GM23338 (cell line): ENCODE data around the gene NEURL1B. TPM values are rescaled to one million over a fixed set of nuclear protein-coding genes. Genes with fewer than 3 reads are reported as not detected.

Experiments
- ATAC-seq: fragments of 200-7000 bp; cut with Tn5 transposase; 3 replicates; pipeline ENCODE4 v1.9.1; 2020
- DNase-seq: peaks from one replicate; pipeline ENCODE4 v3.0.0-alpha.2; 2015; ENCODE audit warnings: low spot score
- H2AFZ ChIP-seq: fragments of 200-600 bp; sonication (generic); 2 replicates; pipeline ENCODE4 v1.8.0; 2016; ENCODE audit warnings: antibody characterized with exemption, mild to moderate bottlenecking, moderate library complexity
- H3F3A ChIP-seq: fragments of 200-600 bp; sonication (generic); replicated peaks from 2 replicates; pipeline ENCODE4 v1.8.0; 2017; ENCODE audit warnings: antibody characterized with exemption, mixed run types, low read depth
- H3K27ac ChIP-seq: fragments of 200-600 bp; sonication (generic); 2 replicates; pipeline ENCODE4 v1.6.1; 2016; ENCODE audit warnings: low read depth
- H3K27me3 ChIP-seq: fragments of 200-600 bp; sonication (generic); 2 replicates; pipeline ENCODE4 v1.8.0; 2016; ENCODE audit warnings: mild to moderate bottlenecking, mixed run types, moderate library complexity; ENCODE audit not compliant: insufficient read depth
- H3K36me3 ChIP-seq: fragments of 200-600 bp; sonication (generic); 2 replicates; pipeline ENCODE4 v1.8.0; 2016; ENCODE audit warnings: mild to moderate bottlenecking; ENCODE audit not compliant: insufficient read depth
- H3K4me1 ChIP-seq: fragments of 200-600 bp; sonication (generic); 2 replicates; pipeline ENCODE4 v1.8.0; 2016; ENCODE audit warnings: mild to moderate bottlenecking, moderate library complexity; ENCODE audit not compliant: insufficient read depth
- H3K4me2 ChIP-seq: fragments of 200-600 bp; sonication (generic); 2 replicates; pipeline ENCODE4 v1.7.1; 2017; ENCODE audit warnings: mixed run types
- H3K4me3 ChIP-seq: fragments of 200-600 bp; sonication (generic); 2 replicates; pipeline ENCODE4 v1.6.1; 2016; ENCODE audit warnings: mixed run types
- H3K79me2 ChIP-seq: fragments of 200-600 bp; sonication (generic); replicated peaks from 2 replicates; pipeline ENCODE4 v1.8.0; 2017; ENCODE audit warnings: mild to moderate bottlenecking; ENCODE audit not compliant: insufficient read depth
- H3K9me2 ChIP-seq: fragments of 200-600 bp; sonication (generic); 2 replicates; pipeline ENCODE4 v1.8.0; 2017; ENCODE audit not compliant: insufficient read depth
- H4K20me1 ChIP-seq: fragments of 200-600 bp; sonication (generic); replicated peaks from 2 replicates; pipeline ENCODE4 v1.8.0; 2017; ENCODE audit warnings: mild to moderate bottlenecking; ENCODE audit not compliant: insufficient read depth
- H3K27ac Mint-ChIP-seq: 2 replicates; pipeline ENCODE4 v1.8.0; 2020; ENCODE audit warnings: inconsistent platforms, mild to moderate bottlenecking, moderate library complexity, mixed read lengths
- H3K27me3 Mint-ChIP-seq: 3 replicates; pipeline ENCODE4 v1.8.0; 2022; ENCODE audit warnings: low read depth, mild to moderate bottlenecking, moderate library complexity, mixed read lengths, inconsistent platforms; ENCODE audit not compliant: insufficient read depth, poor library complexity
- H3K36me3 Mint-ChIP-seq: 3 replicates; pipeline ENCODE4 v1.8.0; 2021; ENCODE audit warnings: low read depth, mild to moderate bottlenecking, inconsistent platforms, moderate library complexity, mixed read lengths
- H3K4me1 Mint-ChIP-seq: 3 replicates; pipeline ENCODE4 v1.8.0; 2020; ENCODE audit warnings: mild to moderate bottlenecking, inconsistent platforms, mixed read lengths
- H3K4me3 Mint-ChIP-seq: 3 replicates; pipeline ENCODE4 v1.8.0; 2021; ENCODE audit warnings: moderate library complexity, mild to moderate bottlenecking, inconsistent platforms, mixed read lengths
- H3K9me3 Mint-ChIP-seq: 3 replicates; pipeline ENCODE4 v1.8.0; 2020; ENCODE audit warnings: moderate library complexity, mild to moderate bottlenecking, inconsistent platforms, mixed read lengths
- CREB1 ChIP-seq: fragments of 250-450 bp; sonication (Bioruptor Pico); IDR thresholded peaks from 2 replicates; pipeline ENCODE4 v1.5.0; 2020; ENCODE audit warnings: low read depth, mild to moderate bottlenecking, moderate library complexity
- CTCF ChIP-seq, 2 experiments: fragments of 200-600 bp in 1 of 2; sonication (generic) in 1 of 2; conservative IDR thresholded peaks; 2 replicates each; pipeline versions ENCODE4 v1.5.1 to v1.6.1; 2016 to 2017; ENCODE audit warnings: antibody characterized with exemption in 2 of 2, low read depth in 2 of 2, mild to moderate bottlenecking in 2 of 2, moderate library complexity in 1 of 2
- EZH2 ChIP-seq: fragments of 200-600 bp; sonication (generic); IDR thresholded peaks from one replicate; pipeline ENCODE4 v1.8.0; 2017; ENCODE audit warnings: antibody characterized with exemption, mild to moderate bottlenecking, low read depth; ENCODE audit not compliant: unreplicated experiment
- EZH2phosphoT487 ChIP-seq: fragments of 200-600 bp; sonication (generic); IDR thresholded peaks from one replicate; pipeline ENCODE4 v1.8.1; 2018; ENCODE audit warnings: antibody characterized with exemption; ENCODE audit not compliant: unreplicated experiment
- JUNB ChIP-seq: IDR thresholded peaks from one replicate; pipeline ENCODE4 v1.6.1; 2016; ENCODE audit warnings: antibody characterized with exemption; ENCODE audit not compliant: unreplicated experiment
- NANOG ChIP-seq: IDR thresholded peaks from 2 replicates; pipeline ENCODE4 v1.6.1; 2016; ENCODE audit warnings: antibody characterized with exemption, borderline replicate concordance
- POLR2AphosphoS5 ChIP-seq: IDR thresholded peaks from 2 replicates; pipeline ENCODE4 v1.6.1; 2016; ENCODE audit warnings: antibody characterized with exemption, low read depth
- STAT1 ChIP-seq: IDR thresholded peaks from one replicate; pipeline ENCODE4 v1.6.1; 2016; ENCODE audit warnings: antibody characterized with exemption; ENCODE audit not compliant: unreplicated experiment
- ZNF114 ChIP-seq: fragments of 250-450 bp; sonication (Bioruptor Pico); IDR thresholded peaks from 2 replicates; pipeline ENCODE4 v1.5.0; 2020; ENCODE audit warnings: mild to moderate bottlenecking, moderate library complexity
- ZNF331 ChIP-seq: fragments of 250-450 bp; sonication (Bioruptor Pico); IDR thresholded peaks from 2 replicates; pipeline ENCODE4 v1.5.0; 2020; ENCODE audit warnings: low read depth, mild to moderate bottlenecking, moderate library complexity
- polyA plus RNA-seq: library from polyadenylated mRNA; unstranded; fragments of >200 nt; fragmentation: Nextera tagmentation; extraction: Ambion mirVana; gene quantifications from 2 replicates; pipeline ENCODE4 v1.2.1, GENCODE V29; 2016
- total RNA-seq: library from RNA; depleted of rRNA; stranded (reverse); fragments of >200 nt; shearing (Covaris generic); gene quantifications from 2 replicates; pipeline ENCODE4 v1.2.3, GENCODE V29; 2014
- TF ChIP-seq, protein P1 (sequence below): fragments of 250-450 bp; sonication (Bioruptor Pico); IDR thresholded peaks from 2 replicates; pipeline ENCODE4 v1.5.0; 2020; ENCODE audit warnings: mild to moderate bottlenecking, moderate library complexity
- TF ChIP-seq, protein P2 (sequence below): IDR thresholded peaks from 2 replicates; pipeline ENCODE4 v1.6.1; 2016; ENCODE audit warnings: antibody characterized with exemption
- TF ChIP-seq, protein P3 (sequence below): IDR thresholded peaks from one replicate; pipeline ENCODE4 v1.6.1; 2018; ENCODE audit warnings: antibody characterized with exemption; ENCODE audit not compliant: unreplicated experiment

Gene NEURL1B
- total and polyA plus RNA-seq, 2 experiments from 2014 or later = 1.9 to 13.3 TPM

DNA sequence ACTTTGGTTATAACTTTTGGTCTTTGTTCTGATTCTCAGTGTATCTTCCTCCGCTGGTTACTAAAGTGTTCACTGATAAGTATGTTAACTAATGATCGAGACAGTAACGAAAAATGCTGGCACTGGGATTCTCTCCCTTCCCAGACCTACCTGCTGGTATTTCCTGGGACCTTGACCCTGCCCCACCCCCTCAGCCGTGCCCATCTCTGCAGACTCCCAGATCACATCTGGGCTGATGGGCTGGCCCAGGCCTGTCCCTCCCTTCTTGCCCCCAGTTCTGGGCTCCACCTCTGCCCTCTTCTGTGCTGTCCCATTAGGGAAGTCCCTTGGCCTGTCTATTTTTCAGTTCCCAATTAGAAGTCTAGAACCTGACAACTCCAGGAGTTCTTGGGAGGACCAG lies 46.9 kb downstream of the NEURL1B start:
- Histone ChIP-seq H4K20me1 (no peaks in the 10 kb centered on the region), H3K4me3 (no peak overlapping the region), H3K4me1 (0 out of 2 replicates have a peak, but pooled peaks cover 7% of the 10 kb centered on the region), H3K27me3 (peaks cover 19% of the 10 kb centered on the region), H3K27ac (no peak overlapping the region), H2AFZ (no peak overlapping the region), H3K36me3 (no peaks in the 10 kb centered on the region), H3K4me2 (no peak overlapping the region), H3F3A (peaks cover 2% of the 10 kb centered on the region; the same call in 1 of the 2 replicates), H3K9me2 (no peaks in the 10 kb centered on the region), H3K79me2 (no peaks in the 10 kb centered on the region)
- no peak for ATAC-seq
- Mint-ChIP-seq H3K27ac (no peak overlapping the region), H3K4me1 (peaks cover 6% of the 10 kb centered on the region; the same call in 1 of the 3 replicates), H3K4me3 (no peak overlapping the region), H3K9me3 (no peaks in the 10 kb centered on the region; the same call in 2 of the 3 replicates), H3K27me3 (peaks cover 22% of the 10 kb centered on the region), H3K36me3 (no peaks in the 10 kb centered on the region; the same call in 2 of the 3 replicates)
- DNase-seq = no peak
- TF ChIP-seq ZNF114 (CRISPR knock-in tag) = no peak
- TF ChIP-seq CTCF (conservative IDR thresholded peaks at IDR 0.05; ENCODE audit: low read depth in 2 of 2) = no peak
- TF ChIP-seq, protein P1, sequence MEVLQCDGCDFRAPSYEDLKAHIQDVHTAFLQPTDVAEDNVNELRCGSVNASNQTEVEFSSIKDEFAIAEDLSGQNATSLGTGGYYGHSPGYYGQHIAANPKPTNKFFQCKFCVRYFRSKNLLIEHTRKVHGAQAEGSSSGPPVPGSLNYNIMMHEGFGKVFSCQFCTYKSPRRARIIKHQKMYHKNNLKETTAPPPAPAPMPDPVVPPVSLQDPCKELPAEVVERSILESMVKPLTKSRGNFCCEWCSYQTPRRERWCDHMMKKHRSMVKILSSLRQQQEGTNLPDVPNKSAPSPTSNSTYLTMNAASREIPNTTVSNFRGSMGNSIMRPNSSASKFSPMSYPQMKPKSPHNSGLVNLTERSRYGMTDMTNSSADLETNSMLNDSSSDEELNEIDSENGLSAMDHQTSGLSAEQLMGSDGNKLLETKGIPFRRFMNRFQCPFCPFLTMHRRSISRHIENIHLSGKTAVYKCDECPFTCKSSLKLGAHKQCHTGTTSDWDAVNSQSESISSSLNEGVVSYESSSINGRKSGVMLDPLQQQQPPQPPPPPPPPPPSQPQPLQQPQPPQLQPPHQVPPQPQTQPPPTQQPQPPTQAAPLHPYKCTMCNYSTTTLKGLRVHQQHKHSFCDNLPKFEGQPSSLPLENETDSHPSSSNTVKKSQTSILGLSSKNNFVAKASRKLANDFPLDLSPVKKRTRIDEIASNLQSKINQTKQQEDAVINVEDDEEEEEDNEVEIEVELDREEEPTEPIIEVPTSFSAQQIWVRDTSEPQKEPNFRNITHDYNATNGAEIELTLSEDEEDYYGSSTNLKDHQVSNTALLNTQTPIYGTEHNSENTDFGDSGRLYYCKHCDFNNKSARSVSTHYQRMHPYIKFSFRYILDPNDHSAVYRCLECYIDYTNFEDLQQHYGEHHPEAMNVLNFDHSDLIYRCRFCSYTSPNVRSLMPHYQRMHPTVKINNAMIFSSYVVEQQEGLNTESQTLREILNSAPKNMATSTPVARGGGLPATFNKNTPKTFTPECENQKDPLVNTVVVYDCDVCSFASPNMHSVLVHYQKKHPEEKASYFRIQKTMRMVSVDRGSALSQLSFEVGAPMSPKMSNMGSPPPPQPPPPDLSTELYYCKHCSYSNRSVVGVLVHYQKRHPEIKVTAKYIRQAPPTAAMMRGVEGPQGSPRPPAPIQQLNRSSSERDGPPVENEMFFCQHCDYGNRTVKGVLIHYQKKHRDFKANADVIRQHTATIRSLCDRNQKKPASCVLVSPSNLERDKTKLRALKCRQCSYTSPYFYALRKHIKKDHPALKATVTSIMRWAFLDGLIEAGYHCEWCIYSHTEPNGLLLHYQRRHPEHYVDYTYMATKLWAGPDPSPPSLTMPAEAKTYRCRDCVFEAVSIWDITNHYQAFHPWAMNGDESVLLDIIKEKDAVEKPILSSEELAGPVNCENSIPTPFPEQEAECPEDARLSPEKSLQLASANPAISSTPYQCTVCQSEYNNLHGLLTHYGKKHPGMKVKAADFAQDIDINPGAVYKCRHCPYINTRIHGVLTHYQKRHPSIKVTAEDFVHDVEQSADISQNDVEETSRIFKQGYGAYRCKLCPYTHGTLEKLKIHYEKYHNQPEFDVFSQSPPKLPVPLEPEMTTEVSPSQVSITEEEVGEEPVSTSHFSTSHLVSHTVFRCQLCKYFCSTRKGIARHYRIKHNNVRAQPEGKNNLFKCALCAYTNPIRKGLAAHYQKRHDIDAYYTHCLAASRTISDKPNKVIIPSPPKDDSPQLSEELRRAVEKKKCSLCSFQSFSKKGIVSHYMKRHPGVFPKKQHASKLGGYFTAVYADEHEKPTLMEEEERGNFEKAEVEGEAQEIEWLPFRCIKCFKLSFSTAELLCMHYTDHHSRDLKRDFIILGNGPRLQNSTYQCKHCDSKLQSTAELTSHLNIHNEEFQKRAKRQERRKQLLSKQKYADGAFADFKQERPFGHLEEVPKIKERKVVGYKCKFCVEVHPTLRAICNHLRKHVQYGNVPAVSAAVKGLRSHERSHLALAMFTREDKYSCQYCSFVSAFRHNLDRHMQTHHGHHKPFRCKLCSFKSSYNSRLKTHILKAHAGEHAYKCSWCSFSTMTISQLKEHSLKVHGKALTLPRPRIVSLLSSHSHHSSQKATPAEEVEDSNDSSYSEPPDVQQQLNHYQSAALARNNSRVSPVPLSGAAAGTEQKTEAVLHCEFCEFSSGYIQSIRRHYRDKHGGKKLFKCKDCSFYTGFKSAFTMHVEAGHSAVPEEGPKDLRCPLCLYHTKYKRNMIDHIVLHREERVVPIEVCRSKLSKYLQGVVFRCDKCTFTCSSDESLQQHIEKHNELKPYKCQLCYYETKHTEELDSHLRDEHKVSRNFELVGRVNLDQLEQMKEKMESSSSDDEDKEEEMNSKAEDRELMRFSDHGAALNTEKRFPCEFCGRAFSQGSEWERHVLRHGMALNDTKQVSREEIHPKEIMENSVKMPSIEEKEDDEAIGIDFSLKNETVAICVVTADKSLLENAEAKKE (CRISPR knock-in tag) = no peak
- no peak for TF ChIP-seq EZH2phosphoT487
- no peak for TF ChIP-seq JUNB
- no peak for TF ChIP-seq STAT1
- no peak for TF ChIP-seq CREB1 (CRISPR knock-in tag)
- no peak for TF ChIP-seq NANOG
- TF ChIP-seq, protein P2, sequence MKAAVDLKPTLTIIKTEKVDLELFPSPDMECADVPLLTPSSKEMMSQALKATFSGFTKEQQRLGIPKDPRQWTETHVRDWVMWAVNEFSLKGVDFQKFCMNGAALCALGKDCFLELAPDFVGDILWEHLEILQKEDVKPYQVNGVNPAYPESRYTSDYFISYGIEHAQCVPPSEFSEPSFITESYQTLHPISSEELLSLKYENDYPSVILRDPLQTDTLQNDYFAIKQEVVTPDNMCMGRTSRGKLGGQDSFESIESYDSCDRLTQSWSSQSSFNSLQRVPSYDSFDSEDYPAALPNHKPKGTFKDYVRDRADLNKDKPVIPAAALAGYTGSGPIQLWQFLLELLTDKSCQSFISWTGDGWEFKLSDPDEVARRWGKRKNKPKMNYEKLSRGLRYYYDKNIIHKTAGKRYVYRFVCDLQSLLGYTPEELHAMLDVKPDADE = no peak
- TF ChIP-seq, protein P3, sequence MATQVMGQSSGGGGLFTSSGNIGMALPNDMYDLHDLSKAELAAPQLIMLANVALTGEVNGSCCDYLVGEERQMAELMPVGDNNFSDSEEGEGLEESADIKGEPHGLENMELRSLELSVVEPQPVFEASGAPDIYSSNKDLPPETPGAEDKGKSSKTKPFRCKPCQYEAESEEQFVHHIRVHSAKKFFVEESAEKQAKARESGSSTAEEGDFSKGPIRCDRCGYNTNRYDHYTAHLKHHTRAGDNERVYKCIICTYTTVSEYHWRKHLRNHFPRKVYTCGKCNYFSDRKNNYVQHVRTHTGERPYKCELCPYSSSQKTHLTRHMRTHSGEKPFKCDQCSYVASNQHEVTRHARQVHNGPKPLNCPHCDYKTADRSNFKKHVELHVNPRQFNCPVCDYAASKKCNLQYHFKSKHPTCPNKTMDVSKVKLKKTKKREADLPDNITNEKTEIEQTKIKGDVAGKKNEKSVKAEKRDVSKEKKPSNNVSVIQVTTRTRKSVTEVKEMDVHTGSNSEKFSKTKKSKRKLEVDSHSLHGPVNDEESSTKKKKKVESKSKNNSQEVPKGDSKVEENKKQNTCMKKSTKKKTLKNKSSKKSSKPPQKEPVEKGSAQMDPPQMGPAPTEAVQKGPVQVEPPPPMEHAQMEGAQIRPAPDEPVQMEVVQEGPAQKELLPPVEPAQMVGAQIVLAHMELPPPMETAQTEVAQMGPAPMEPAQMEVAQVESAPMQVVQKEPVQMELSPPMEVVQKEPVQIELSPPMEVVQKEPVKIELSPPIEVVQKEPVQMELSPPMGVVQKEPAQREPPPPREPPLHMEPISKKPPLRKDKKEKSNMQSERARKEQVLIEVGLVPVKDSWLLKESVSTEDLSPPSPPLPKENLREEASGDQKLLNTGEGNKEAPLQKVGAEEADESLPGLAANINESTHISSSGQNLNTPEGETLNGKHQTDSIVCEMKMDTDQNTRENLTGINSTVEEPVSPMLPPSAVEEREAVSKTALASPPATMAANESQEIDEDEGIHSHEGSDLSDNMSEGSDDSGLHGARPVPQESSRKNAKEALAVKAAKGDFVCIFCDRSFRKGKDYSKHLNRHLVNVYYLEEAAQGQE = no peak
- TF ChIP-seq EZH2 = no peak
- no peak for TF ChIP-seq POLR2AphosphoS5
- no peak for TF ChIP-seq ZNF331 (CRISPR knock-in tag)
